ENCODE data around the gene DISP1.

Gene DISP1

DNA sequence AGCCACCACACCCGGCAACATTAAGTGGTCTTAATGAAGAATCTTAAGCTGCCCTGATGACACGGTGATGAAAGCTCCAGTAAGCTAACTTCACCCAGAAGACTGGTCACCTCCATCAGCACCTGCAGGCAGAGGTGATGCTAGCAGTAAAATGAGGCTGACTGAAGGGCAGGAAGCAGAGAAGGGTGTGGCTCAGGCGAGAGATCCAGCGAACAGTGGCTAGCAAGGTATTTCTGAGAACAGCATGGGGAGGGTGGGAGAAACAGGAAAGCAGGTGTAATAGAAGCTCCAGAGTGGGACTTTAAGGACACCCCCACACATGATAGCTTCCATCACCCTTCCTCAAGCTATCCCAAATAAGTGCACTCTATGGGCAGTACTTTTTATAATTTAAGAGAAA lies 15.9 kb upstream of the DISP1 start:
- H3K27ac Mint-ChIP-seq = no peak overlapping the region
- no peaks in the 10 kb centered on the region for H3K9me3 Mint-ChIP-seq
- H3K4me1 Mint-ChIP-seq = no peaks in the 10 kb centered on the region
- TF ChIP-seq, protein P1, sequence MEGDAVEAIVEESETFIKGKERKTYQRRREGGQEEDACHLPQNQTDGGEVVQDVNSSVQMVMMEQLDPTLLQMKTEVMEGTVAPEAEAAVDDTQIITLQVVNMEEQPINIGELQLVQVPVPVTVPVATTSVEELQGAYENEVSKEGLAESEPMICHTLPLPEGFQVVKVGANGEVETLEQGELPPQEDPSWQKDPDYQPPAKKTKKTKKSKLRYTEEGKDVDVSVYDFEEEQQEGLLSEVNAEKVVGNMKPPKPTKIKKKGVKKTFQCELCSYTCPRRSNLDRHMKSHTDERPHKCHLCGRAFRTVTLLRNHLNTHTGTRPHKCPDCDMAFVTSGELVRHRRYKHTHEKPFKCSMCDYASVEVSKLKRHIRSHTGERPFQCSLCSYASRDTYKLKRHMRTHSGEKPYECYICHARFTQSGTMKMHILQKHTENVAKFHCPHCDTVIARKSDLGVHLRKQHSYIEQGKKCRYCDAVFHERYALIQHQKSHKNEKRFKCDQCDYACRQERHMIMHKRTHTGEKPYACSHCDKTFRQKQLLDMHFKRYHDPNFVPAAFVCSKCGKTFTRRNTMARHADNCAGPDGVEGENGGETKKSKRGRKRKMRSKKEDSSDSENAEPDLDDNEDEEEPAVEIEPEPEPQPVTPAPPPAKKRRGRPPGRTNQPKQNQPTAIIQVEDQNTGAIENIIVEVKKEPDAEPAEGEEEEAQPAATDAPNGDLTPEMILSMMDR (IDR thresholded peaks at IDR 0.05) = no peak
- peaks cover 11% of the 10 kb centered on the region for H3K27me3 Mint-ChIP-seq (ENCODE audit: low read depth, poor library complexity)
- no peaks in the 10 kb centered on the region for H3K36me3 Mint-ChIP-seq (ENCODE audit: low read depth)
- H3K4me3 Mint-ChIP-seq = no peak overlapping the region
- DNase-seq = no peak

GRCh38 chr1:222801067-222801466 lies 13.8 kb upstream of the DISP1 start:
- Mint-ChIP-seq H3K27me3 (ENCODE audit: low read depth, poor library complexity) (peaks cover 11% of the 10 kb centered on the region), H3K4me3 (no peak overlapping the region), H3K9me3 (no peaks in the 10 kb centered on the region), H3K36me3 (ENCODE audit: low read depth) (no peaks in the 10 kb centered on the region), H3K27ac (no peak overlapping the region), H3K4me1 (peaks cover 11% of the 10 kb centered on the region)
- TF ChIP-seq, protein P1 (IDR thresholded peaks at IDR 0.05) = no peak
- no peak for DNase-seq

DNA sequence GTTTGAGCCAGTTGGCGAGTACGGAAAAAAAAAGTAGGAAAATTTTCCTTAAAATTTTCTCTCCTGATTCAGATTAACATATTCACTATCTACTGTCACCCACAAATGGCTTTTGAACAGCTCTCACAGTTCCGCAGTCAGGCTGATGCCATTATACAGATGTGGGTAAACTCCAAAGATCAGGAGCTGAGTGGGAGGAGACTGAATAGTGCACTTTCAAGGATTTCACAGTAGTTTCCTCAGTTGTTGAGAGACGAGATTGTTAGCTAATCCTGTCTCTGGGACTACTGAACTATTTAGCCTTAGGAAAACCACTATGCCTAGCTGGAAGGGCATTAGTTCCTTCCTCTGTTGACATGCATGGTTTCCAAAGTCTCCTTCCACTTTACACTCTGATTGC lies 3.2 kb upstream of the DISP1 start:
- peaks cover 31% of the 10 kb centered on the region for H3K4me1 Mint-ChIP-seq
- H3K27ac Mint-ChIP-seq = no peak overlapping the region
- no peak for DNase-seq
- peaks cover 9% of the 10 kb centered on the region for H3K27me3 Mint-ChIP-seq (ENCODE audit: low read depth, poor library complexity)
- no peaks in the 10 kb centered on the region for H3K9me3 Mint-ChIP-seq
- H3K4me3 Mint-ChIP-seq = no peak overlapping the region
- TF ChIP-seq, protein P1 (IDR thresholded peaks at IDR 0.05) = no peak
- no peaks in the 10 kb centered on the region for H3K36me3 Mint-ChIP-seq (ENCODE audit: low read depth)

GRCh38 chr1:222813866-222814535 lies 838 bp upstream of the DISP1 start:
- DNase-seq = no peak
- no peak overlapping the region for H3K27ac Mint-ChIP-seq
- H3K36me3 Mint-ChIP-seq (ENCODE audit: low read depth) = peaks cover 6% of the 10 kb centered on the region
- TF ChIP-seq, protein P1 (IDR thresholded peaks at IDR 0.05) = no peak
- peaks cover 39% of the 10 kb centered on the region for H3K4me1 Mint-ChIP-seq
- peaks cover 7% of the 10 kb centered on the region for H3K27me3 Mint-ChIP-seq (ENCODE audit: low read depth, poor library complexity)
- H3K9me3 Mint-ChIP-seq = peaks cover under 1% of the 10 kb centered on the region
- peak overlapping the region; percentile 96 for H3K4me3 Mint-ChIP-seq

DNA sequence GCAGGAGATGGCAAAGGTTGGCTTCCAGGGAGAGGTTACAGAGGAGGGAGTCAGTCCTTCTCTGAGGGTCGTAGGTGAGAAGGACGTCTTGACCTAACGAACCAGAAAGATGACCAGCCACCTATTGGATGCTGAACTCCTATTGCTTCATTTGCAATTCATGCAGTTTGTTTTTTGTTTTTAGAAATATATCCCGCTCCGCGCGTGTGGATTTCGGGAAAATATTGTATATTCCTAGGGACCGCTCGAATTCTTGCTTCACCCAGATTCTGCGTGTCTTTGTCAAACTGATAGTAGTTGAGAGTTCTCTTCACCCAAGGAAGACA lies 564 bp downstream of the DISP1 start:
- H3K27me3 Mint-ChIP-seq (ENCODE audit: low read depth, poor library complexity) = peaks cover 7% of the 10 kb centered on the region
- H3K4me1 Mint-ChIP-seq = peaks cover 39% of the 10 kb centered on the region
- peak overlapping the region; percentile 96 for H3K27ac Mint-ChIP-seq
- peaks cover 6% of the 10 kb centered on the region for H3K36me3 Mint-ChIP-seq (ENCODE audit: low read depth)
- peak overlapping the region; percentile 96 for H3K4me3 Mint-ChIP-seq
- H3K9me3 Mint-ChIP-seq = peaks cover 3% of the 10 kb centered on the region
- TF ChIP-seq, protein P1 (IDR thresholded peaks at IDR 0.05) = no peak
- DNase-seq = no peak

DNA sequence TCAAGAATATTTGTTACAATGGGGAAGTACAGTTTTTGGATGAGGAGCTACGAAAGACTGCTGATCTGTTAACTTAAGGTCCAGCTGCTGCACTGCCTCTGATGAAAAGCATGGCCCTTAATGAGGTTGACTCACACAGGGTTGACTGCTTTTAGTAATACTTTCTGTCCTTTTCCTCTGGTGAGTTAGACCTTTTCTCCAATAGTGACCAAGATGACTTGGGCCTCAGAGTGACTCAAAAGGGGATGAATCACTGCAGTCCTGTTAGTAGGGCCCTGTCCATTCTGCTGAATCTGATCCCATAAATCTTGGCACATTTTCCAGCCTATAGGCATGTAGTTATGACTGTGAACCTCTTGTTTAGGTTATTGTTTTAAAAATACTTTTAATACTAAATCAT lies 2.7 kb downstream of the DISP1 start:
- H3K27me3 Mint-ChIP-seq (ENCODE audit: low read depth, poor library complexity) = peaks cover 10% of the 10 kb centered on the region
- H3K36me3 Mint-ChIP-seq (ENCODE audit: low read depth) = peaks cover 9% of the 10 kb centered on the region

More for the DNA sequence above, 2.7 kb downstream of the DISP1 start:
- peaks cover 39% of the 10 kb centered on the region for H3K4me1 Mint-ChIP-seq
- TF ChIP-seq, protein P1 (IDR thresholded peaks at IDR 0.05) = no peak
- no peak for DNase-seq
- peaks cover 3% of the 10 kb centered on the region for H3K9me3 Mint-ChIP-seq
- H3K27ac Mint-ChIP-seq = no peak overlapping the region
- peak overlapping the region; percentile 59 for H3K4me3 Mint-ChIP-seq

Measured in nephron progenitor cell (in vitro differentiated cells).